Aorta (tissue), 5 donors: ENCODE results near the gene PLD5. TPM values are rescaled to one million over a fixed set of nuclear protein-coding genes. Genes with fewer than 3 reads are reported as not detected.

Experiments
- ATAC-seq: fragments of 200-7000 bp; cut with Tn5 transposase; one replicate; pipeline ENCODE4 v1.9.1; 2022; ENCODE audit warnings: moderate library complexity; ENCODE audit not compliant: low FRiP score
- DNase-seq, 2 donors: peaks; one replicate each; pipeline ENCODE4 v3.0.0-alpha.2; 2020
- H3K27ac ChIP-seq, 2 donors: one replicate each; pipeline ENCODE4 v1.5.1; 2013; ENCODE audit warnings: low read length in 2 of 2, mild to moderate bottlenecking in 2 of 2, moderate library complexity in 2 of 2, control low read depth in 1 of 2, inconsistent platforms in 1 of 2, low read depth in 1 of 2
- H3K27me3 ChIP-seq, 2 donors: one replicate each; pipeline ENCODE4 v1.6.1; 2013; ENCODE audit warnings: control low read depth in 1 of 2, low read length in 1 of 2, mild to moderate bottlenecking in 1 of 2, moderate library complexity in 1 of 2; ENCODE audit not compliant: insufficient read depth in 2 of 2, control insufficient read depth in 1 of 2
- H3K36me3 ChIP-seq, 2 donors: one replicate each; pipeline ENCODE4 v1.6.1; 2013; ENCODE audit warnings: control low read depth in 1 of 2, low read length in 1 of 2, mild to moderate bottlenecking in 1 of 2; ENCODE audit not compliant: insufficient read depth in 2 of 2, control insufficient read depth in 1 of 2
- H3K4me1 ChIP-seq, 2 donors: one replicate each; pipeline ENCODE4 v1.6.1; 2013; ENCODE audit warnings: low read length in 2 of 2, control low read depth in 1 of 2, mild to moderate bottlenecking in 1 of 2, moderate library complexity in 1 of 2; ENCODE audit not compliant: insufficient read depth in 2 of 2, control insufficient read depth in 1 of 2
- H3K4me3 ChIP-seq, 2 donors: one replicate each; pipeline ENCODE4 v1.5.1; 2013; ENCODE audit warnings: low read length in 2 of 2, control low read depth in 1 of 2, mild to moderate bottlenecking in 1 of 2
- H3K9me3 ChIP-seq: one replicate; pipeline ENCODE4 v1.6.1; 2013; ENCODE audit warnings: mild to moderate bottlenecking, low read length; ENCODE audit not compliant: control insufficient read depth
- WGBS, 2 donors: extraction: QIAGEN DNeasy Blood & Tissue Kit; methylation state at CpG; one replicate each; pipeline ENCODE4 v1.1.7; 2013; 5-methylcytosine and 5-hydroxymethylcytosine counted together
- intact Hi-C, 2 donors: fragments of 100-400 bp; cut with DNase I; formaldehyde crosslinking; loops; one replicate each; pipeline versions ENCODE4 v1.14.2 to v1.15.0; 2022
- polyA plus RNA-seq, 2 donors: library from polyadenylated mRNA; stranded (reverse); fragments of 200-250 nt; gene quantifications; one replicate each; pipeline ENCODE4 v1.2.3, GENCODE V29; 2013
- total RNA-seq, 2 donors: library from RNA; stranded (reverse); fragmentation: NEBNext Ultra II Directional; extraction: Animal tissue kit (Norgen Biotek cat#: 25700); gene quantifications; one replicate each; pipeline ENCODE4 v1.2.1, GENCODE V29; 2021
- donor health status: healthy with polysubstance abuse.
- donor health status: Bipolar disorder and iron deficiency.
- donor health status: DM: no; HTN: no; CAD: no.
- donor health status: DM: no; HTN: no; CAD: no.
- donor health status: DM: yes; HTN: yes; CAD: no.

PLD5 gene
- total and polyA plus RNA-seq, 4 donors: 4.5 to 18.1 (median 10.1) TPM

DNA sequence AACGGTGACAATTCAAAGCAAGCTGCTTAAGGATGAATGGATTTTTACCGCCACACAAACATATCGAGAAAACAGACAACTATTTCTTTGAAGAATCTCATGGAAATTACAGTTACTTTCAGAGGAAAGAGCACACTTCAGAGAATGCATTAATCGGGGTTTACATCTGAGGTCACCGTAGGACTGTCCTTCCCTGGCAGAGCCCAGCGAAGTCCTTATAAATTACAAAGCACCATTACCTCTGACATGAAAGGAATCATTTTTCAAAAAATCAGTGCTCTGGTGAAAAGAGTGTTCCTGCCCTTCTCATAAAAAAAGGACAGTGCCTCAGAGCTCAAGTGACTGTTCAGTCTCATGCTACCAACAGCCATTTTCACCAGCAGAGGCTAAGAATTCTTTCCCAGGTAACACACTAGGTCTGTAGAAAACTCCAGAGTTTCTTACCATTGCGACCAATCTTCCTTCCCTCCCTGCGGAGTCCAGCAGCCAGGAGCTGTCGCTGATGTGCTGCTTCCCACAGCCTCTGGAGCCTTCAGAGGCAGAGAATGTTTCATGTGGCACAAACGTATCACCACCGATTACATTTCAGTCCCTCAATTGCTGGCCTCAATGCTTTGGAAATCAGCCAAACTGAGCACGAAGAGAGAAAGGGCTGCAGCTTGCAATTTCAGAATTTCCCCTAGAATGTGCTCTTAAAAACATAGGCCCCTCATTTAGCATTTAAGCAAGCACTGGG is 75.4 kb downstream of the PLD5 start:
- Histone ChIP-seq H3K36me3 (peaks cover 0 to 2% of the 10 kb centered on the region in 2 donors), H3K27ac (no peak overlapping the region), H3K4me1 (peaks cover 0 to 3% of the 10 kb centered on the region in 2 donors), H3K4me3 (no peak overlapping the region), H3K9me3 (no peaks in the 10 kb centered on the region), H3K27me3 (no peaks in the 10 kb centered on the region)
- ATAC-seq (no peak), DNase-seq (no peak)
- WGBS, 2 donors: 61 to 66% methylated on average over 12 of the region's 12 CpGs
- intact Hi-C loops: no loop called here

DNA sequence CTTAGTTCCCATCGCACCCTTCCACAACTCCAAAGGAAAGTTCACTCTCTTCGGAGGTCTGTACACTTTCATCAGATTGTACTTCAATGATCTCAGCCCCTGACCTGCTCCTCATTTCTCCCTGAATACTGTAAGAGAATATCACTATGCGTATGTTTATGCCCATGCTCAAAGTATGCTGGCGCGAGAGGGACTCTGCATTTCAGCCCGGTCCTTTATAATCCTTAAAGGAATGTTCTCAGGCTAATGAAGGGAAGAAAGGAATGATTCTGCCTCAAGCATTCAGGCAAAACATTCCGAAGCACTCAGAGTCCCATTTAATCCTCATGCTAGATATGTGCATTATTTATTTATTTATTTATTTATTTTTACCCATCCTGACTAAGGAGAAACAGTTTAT is 76.8 kb downstream of the PLD5 start:
- no peaks in the 10 kb centered on the region for H3K27me3 ChIP-seq
- peaks cover 0 to 2% of the 10 kb centered on the region in 2 donors for H3K36me3 ChIP-seq
- no peak for DNase-seq
- no peak overlapping the region for H3K27ac ChIP-seq
- no peaks in the 10 kb centered on the region for H3K9me3 ChIP-seq
- intact Hi-C loops: no loop called here
- H3K4me3 ChIP-seq: no peak overlapping the region
- peaks cover 0 to 3% of the 10 kb centered on the region in 2 donors for H3K4me1 ChIP-seq
- whole genome bisulfite sequencing, 2 donors: 90% methylated on average over 7 of the region's 7 CpGs
- ATAC-seq: no peak

DNA sequence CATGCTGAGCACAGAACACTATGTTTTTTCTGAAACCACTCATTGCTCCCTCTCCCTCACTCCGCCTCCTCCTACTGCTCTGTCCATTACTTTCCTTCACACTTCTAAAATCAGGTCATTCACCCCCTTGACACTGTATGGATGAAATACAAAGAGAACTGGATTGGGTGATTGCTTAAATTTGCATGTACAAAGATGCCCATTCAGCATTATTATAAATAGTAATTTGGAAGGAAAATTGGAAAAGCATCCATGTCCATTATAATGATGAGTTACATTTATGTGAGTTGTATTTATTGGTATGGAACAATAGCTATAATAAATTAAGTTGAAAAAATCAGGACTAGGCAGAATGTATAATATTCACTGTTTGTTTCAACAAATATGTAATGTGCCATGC is 83.7 kb downstream of the PLD5 start:
- intact Hi-C loops: no loop called here
- H3K27ac ChIP-seq: no peak overlapping the region
- ATAC-seq (no peak), DNase-seq (no peak)
- H3K36me3 ChIP-seq: peaks cover 3 to 6% of the 10 kb centered on the region in 2 donors
- no peak overlapping the region for H3K4me3 ChIP-seq
- 96% methylated on average over 1 of the region's 1 CpG for WGBS, 2 donors
- H3K27me3 ChIP-seq: no peaks in the 10 kb centered on the region
- no peaks in the 10 kb centered on the region for H3K4me1 ChIP-seq
- no peaks in the 10 kb centered on the region for H3K9me3 ChIP-seq

DNA sequence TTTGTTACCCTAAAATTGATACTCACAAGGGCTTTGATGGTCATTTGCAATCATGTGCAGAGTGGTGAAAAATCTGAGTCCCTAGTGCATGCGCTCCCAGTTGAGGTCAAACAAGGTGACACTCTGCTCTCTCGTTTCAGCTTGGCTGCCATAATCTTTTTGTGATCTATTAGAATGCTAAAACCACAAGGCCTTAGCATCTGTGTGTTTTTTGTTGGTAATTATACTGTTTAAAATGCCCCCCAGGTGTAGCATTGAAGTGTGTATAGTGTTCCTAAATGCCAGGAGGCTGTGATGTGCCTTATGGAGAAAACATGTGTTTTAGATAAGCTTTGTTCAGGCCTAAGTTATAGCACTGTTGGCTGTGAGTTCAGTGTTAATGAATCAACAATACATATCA is 89.3 kb downstream of the PLD5 start:
- DNase-seq (no peak), ATAC-seq (no peak)
- H3K36me3 ChIP-seq: peaks cover 5 to 6% of the 10 kb centered on the region in 2 donors
- WGBS, 2 donors: 83 to 84% methylated on average over 2 of the region's 2 CpGs
- peaks cover 2% of the 10 kb centered on the region for H3K9me3 ChIP-seq
- no peaks in the 10 kb centered on the region for H3K4me1 ChIP-seq
- no peak overlapping the region for H3K4me3 ChIP-seq
- intact Hi-C loops: no loop called here
- no peaks in the 10 kb centered on the region for H3K27me3 ChIP-seq
- no peak overlapping the region for H3K27ac ChIP-seq

DNA sequence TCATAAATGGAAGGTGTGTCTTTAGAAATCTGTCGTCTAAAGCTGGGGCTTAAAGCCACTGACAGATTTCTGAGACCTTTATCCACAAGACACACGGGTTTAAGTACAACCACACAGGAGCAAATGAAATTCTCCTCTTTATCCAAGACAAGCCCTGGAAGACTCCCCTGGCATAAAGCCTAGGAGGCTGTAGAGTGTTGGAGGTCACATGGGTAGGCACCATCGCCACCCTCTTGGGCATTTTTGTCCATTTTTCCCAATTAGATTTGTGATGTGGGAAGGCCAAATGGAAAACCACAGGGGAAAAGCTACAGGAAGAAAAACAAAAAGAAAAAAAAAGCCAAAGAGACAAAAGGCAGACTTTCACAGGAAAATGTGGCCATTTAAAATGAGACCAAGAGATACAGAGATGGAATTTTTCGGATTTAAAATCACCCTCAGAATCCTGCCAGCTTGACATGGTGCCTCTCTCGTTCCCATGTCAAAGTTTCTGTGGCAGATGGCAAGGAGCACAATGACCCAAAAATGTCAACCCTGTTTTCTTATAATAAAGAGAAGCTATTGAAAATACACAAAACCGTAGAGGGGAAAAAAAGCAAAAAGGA is 91.9 kb downstream of the PLD5 start:
- DNase-seq: no peak
- whole genome bisulfite sequencing, 2 donors: 42 to 55% methylated on average over 6 of the region's 6 CpGs

DNA sequence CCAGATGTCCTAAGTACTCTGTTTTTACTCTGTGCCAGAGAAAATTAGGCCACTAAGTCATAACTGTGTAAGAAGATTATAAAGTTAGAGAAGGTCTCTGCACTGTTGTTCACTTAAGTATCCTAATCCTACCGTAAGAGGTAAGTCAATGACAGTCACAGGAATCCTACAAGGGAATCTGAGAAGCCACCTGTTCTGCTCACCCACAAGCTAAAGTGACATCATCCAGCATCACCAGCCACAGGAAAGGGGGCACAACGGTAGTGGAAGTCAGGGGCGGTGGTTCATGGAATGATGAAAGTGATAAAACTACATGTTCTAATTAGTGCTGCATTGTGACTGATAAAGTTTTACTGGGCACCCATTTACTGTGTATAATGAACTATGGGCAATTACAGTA is 92.7 kb downstream of the PLD5 start:
- Histone ChIP-seq H3K36me3 (peaks cover 0 to 2% of the 10 kb centered on the region in 2 donors), H3K9me3 (peaks cover 2% of the 10 kb centered on the region), H3K4me1 (peaks cover 0 to 2% of the 10 kb centered on the region in 2 donors), H3K4me3 (no peak overlapping the region), H3K27me3 (no peaks in the 10 kb centered on the region), H3K27ac (no peak overlapping the region)
- DNase-seq (no peak), ATAC-seq (no peak)
- intact Hi-C loops: no loop called here
- 92 to 98% methylated on average over 3 of the region's 3 CpGs for whole genome bisulfite sequencing, 2 donors

More for the DNA sequence above, 91.9 kb downstream of the PLD5 start:
- peaks cover 0 to 2% of the 10 kb centered on the region in 2 donors for H3K4me1 ChIP-seq
- intact Hi-C loops: no loop called here
- H3K27ac ChIP-seq: no peak overlapping the region
- no peak overlapping the region for H3K4me3 ChIP-seq
- no peak for ATAC-seq
- H3K9me3 ChIP-seq: peaks cover 2% of the 10 kb centered on the region
- H3K27me3 ChIP-seq: no peaks in the 10 kb centered on the region
- H3K36me3 ChIP-seq: peaks cover 0 to 2% of the 10 kb centered on the region in 2 donors

DNA sequence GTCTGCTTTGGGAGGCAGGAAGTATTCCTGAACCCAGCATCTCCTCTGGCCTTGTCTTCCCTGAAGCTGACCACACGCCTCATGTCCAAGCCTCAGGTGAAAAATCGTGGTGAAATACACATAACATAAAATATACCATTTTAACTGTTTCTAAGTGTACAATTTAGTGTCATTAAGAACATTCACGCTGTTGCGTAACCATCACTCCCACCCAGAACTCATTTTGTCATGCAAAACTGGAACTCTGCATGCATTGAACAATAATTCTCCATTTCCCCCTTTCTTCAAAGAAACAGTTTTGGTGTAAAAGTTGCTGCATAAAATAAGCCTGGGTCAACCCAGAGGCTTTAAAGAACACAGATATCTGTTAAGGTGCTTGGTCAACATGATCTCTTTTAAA is 93.5 kb downstream of the PLD5 start:
- 67 to 75% methylated on average over 4 of the region's 4 CpGs for WGBS, 2 donors

DNA sequence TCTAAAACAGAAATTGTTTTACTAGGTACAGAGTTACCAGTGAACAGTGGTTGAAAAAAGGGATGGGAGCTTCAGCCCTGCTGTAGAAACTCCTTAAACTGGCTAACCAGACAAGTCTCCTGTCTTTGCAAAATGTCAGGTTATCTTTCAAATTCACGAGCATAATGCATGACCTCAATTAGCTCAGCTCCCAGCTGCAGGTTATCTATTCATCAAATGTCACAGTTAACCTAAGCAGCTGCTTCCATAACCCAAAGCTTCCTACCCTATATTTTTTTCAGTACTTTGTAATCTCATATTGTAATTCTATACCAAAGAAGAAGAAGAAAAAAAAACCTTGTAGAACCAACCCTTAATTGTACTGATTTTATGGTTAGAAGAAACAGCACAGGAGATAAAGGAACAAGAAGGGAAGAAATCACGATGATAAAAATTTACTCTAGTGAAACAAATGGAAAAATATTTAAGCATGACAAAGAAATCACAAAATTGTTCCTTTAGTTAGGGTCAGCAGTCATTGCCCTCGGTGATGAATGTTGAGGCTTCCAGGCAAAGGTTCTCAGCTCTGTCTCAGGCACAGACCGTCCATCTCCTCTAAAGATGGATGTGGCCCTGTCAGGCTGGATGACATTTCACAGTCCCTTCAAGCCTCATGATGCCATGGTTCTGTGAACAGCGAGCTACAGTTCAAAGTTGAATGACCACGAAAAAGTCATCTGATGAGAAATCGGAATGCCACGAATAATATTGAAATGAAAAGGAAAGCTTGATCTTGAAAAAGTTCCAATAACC is 95.9 kb downstream of the PLD5 start:
- ATAC-seq (no peak), DNase-seq (no peak)
- intact Hi-C loops: no loop called here
- peaks cover 0 to under 1% of the 10 kb centered on the region in 2 donors for H3K36me3 ChIP-seq
- peaks cover 0 to 2% of the 10 kb centered on the region in 2 donors for H3K4me1 ChIP-seq
- H3K4me3 ChIP-seq: no peak overlapping the region
- WGBS, 2 donors: 18 to 24% methylated on average over 8 of the region's 8 CpGs
- no peaks in the 10 kb centered on the region for H3K27me3 ChIP-seq
- no peak overlapping the region for H3K27ac ChIP-seq
- H3K9me3 ChIP-seq: peaks cover under 1% of the 10 kb centered on the region

More for the DNA sequence above, 93.5 kb downstream of the PLD5 start:
- ATAC-seq: no peak
- Histone ChIP-seq H3K4me3 (no peak overlapping the region), H3K4me1 (peaks cover 0 to 2% of the 10 kb centered on the region in 2 donors), H3K9me3 (peaks cover 2% of the 10 kb centered on the region), H3K36me3 (peaks cover 0 to 2% of the 10 kb centered on the region in 2 donors), H3K27ac (no peak overlapping the region), H3K27me3 (no peaks in the 10 kb centered on the region)
- intact Hi-C loops: no loop called here
- no peak for DNase-seq
